SU-DHL-6 (cell line): ENCODE measurements around the gene NCKAP1.

ENCODE experiments used
- H2AFZ ChIP-seq: fragments of 200-600 bp; sonication (generic); 2 replicates; pipeline ENCODE4 v1.6.1; 2014; ENCODE audit warnings: low read depth, mild to moderate bottlenecking, moderate library complexity, mixed read lengths, antibody characterized with exemption, low read length; ENCODE audit not compliant: severe bottlenecking
- H3F3A ChIP-seq: fragments of 200-600 bp; shearing (Covaris generic); 2 replicates; pipeline ENCODE4 v1.6.0; 2016; ENCODE audit warnings: antibody characterized with exemption, mild to moderate bottlenecking; ENCODE audit not compliant: insufficient read depth
- H3K27ac ChIP-seq: fragments of 200-600 bp; sonication (generic); 2 replicates; pipeline ENCODE4 v1.5.1; 2016; ENCODE audit warnings: low read depth, mild to moderate bottlenecking, low read length, moderate library complexity, mixed read lengths
- H3K27me3 ChIP-seq: fragments of 200-600 bp; sonication (generic), shearing (Covaris generic); 2 replicates; pipeline ENCODE4 v1.6.0; 2014; ENCODE audit warnings: mild to moderate bottlenecking, low read length
- H3K36me3 ChIP-seq: fragments of 200-600 bp; sonication (generic); 2 replicates; pipeline ENCODE4 v1.6.1; 2014; ENCODE audit warnings: mild to moderate bottlenecking, low read length, mixed read lengths
- H3K4me2 ChIP-seq: fragments of 300-600, 200-600 bp; shearing (Covaris generic), sonication (generic); 2 replicates; pipeline ENCODE4 v1.6.0; 2014; ENCODE audit warnings: low read length, low read depth, mild to moderate bottlenecking; ENCODE audit not compliant: poor library complexity, severe bottlenecking
- H3K4me3 ChIP-seq: fragments of 200-600 bp; sonication (generic); 2 replicates; pipeline ENCODE4 v1.5.1; 2014; ENCODE audit warnings: antibody characterized with exemption, low read length, mild to moderate bottlenecking, mixed read lengths; ENCODE audit not compliant: insufficient read depth, poor library complexity, severe bottlenecking
- H3K79me2 ChIP-seq: fragments of 200-600 bp; sonication (generic); 2 replicates; pipeline ENCODE4 v1.6.1; 2014; ENCODE audit warnings: mild to moderate bottlenecking, low read length, moderate library complexity; ENCODE audit not compliant: insufficient read depth
- H3K9ac ChIP-seq: fragments of 200-600 bp; sonication (generic); 2 replicates; pipeline ENCODE4 v1.7.0; 2014; ENCODE audit warnings: mild to moderate bottlenecking, low read length
- H3K9me2 ChIP-seq: fragments of 200-600 bp; sonication (generic); replicated peaks from 2 replicates; pipeline ENCODE4 v1.6.1; 2014; ENCODE audit warnings: low read length; ENCODE audit not compliant: insufficient read depth
- H3K9me3 ChIP-seq: fragments of 200-600 bp; sonication (generic); 2 replicates; pipeline ENCODE4 v1.6.1; 2014; ENCODE audit warnings: low read length, mixed read lengths; ENCODE audit not compliant: insufficient read depth
- H4K20me1 ChIP-seq: fragments of 200-600 bp; sonication (generic); 2 replicates; pipeline ENCODE4 v1.6.1; 2014; ENCODE audit warnings: low read depth, mild to moderate bottlenecking, antibody characterized with exemption, low read length, moderate library complexity, mixed read lengths
- CTCF ChIP-seq: fragments of 200-600 bp; sonication (generic); IDR thresholded peaks from one replicate; pipeline ENCODE4 v1.5.1; 2017; ENCODE audit warnings: antibody characterized with exemption, mild to moderate bottlenecking, low read length, moderate library complexity; ENCODE audit not compliant: insufficient read depth, poor library complexity, severe bottlenecking
- EZH2phosphoT487 ChIP-seq: fragments of 200-600 bp; sonication (generic), shearing (Covaris generic); conservative IDR thresholded peaks from 2 replicates; pipeline ENCODE4 v1.6.1; 2018; ENCODE audit warnings: mild to moderate bottlenecking, antibody characterized with exemption, low read length, moderate library complexity, mixed read lengths

Gene NCKAP1

DNA sequence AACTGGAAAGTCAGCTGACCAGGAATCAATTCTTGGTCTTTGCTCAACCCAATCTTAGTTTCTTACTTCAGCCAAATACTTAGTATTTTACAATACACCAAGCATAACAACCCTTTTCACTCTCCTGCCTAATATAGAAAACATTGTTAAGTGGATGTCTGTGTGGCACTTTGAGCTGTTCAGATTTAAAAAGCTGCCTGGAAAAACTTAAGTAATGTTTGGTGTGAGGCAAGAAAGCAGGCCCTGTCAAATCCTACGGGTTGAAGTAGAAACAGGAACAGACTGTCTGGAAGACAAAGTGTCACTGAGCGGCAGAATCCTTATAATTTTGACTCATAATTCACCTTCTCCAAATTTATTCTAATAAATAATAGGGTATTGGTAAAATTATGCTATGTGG lies 134.7 kb downstream of the NCKAP1 start:
- Histone ChIP-seq H3F3A (no peaks in the 10 kb centered on the region), H3K9ac (no peak overlapping the region), H2AFZ (peak overlapping the region; percentile 48), H3K27me3 (no peaks in the 10 kb centered on the region), H3K9me3 (no peaks in the 10 kb centered on the region), H3K4me2 (no peak overlapping the region), H3K4me3 (no peak overlapping the region), H3K27ac (no peak overlapping the region), H3K79me2 (no peaks in the 10 kb centered on the region), H3K9me2 (no peaks in the 10 kb centered on the region), H4K20me1 (no peaks in the 10 kb centered on the region), H3K36me3 (no peaks in the 10 kb centered on the region)
- TF ChIP-seq CTCF = no peak
- no peak for TF ChIP-seq EZH2phosphoT487

- TF ChIP-seq CTCF = no peak
- no peak for TF ChIP-seq EZH2phosphoT487
- no peak overlapping the region for H3K9ac ChIP-seq
- no peaks in the 10 kb centered on the region for H3K9me3 ChIP-seq
- H3K79me2 ChIP-seq = no peaks in the 10 kb centered on the region
- H4K20me1 ChIP-seq = no peaks in the 10 kb centered on the region
- no peaks in the 10 kb centered on the region for H3K27me3 ChIP-seq
- no peak overlapping the region for H2AFZ ChIP-seq
- no peaks in the 10 kb centered on the region for H3K9me2 ChIP-seq
- no peak overlapping the region for H3K4me3 ChIP-seq
- H3K4me2 ChIP-seq = no peak overlapping the region
- H3F3A ChIP-seq = no peaks in the 10 kb centered on the region
- H3K27ac ChIP-seq = no peak overlapping the region
- H3K36me3 ChIP-seq = no peaks in the 10 kb centered on the region
Observed at GRCh38 chr2:182901748-182902147, 136.5 kb downstream of the NCKAP1 start.

- no peaks in the 10 kb centered on the region for H4K20me1 ChIP-seq
- H3K36me3 ChIP-seq = no peaks in the 10 kb centered on the region
- H3K4me3 ChIP-seq = no peak overlapping the region
- no peaks in the 10 kb centered on the region for H3K9me2 ChIP-seq
- H3K27ac ChIP-seq = no peak overlapping the region
- H3F3A ChIP-seq = no peaks in the 10 kb centered on the region
- H3K4me2 ChIP-seq = no peak overlapping the region
- H3K79me2 ChIP-seq = no peaks in the 10 kb centered on the region
- H2AFZ ChIP-seq = no peak overlapping the region
- TF ChIP-seq EZH2phosphoT487 (no peak), CTCF (no peak)
- no peak overlapping the region for H3K9ac ChIP-seq
- H3K27me3 ChIP-seq = no peaks in the 10 kb centered on the region
- H3K9me3 ChIP-seq = no peaks in the 10 kb centered on the region
Observed at GRCh38 chr2:182898718-182899117, 139.5 kb downstream of the NCKAP1 start.

DNA sequence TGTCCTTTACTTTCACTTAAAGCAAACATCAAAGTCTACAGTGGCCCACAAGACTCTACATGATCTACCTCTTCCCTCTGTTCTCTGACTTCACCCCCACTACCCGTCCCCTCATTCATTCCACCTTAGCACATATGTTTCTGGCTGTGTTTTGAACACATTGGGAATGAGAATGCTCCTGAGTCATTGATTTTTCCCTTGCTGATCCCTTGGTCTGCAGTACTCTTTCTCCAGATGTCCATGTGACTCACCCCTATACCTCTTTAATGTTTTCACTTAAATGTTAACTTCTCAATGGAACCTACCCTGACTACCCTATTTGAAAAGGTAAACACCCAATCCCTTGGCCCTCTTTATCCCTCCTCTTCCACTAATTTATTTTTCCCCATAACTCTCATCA lies 141.1 kb downstream of the NCKAP1 start:
- Histone ChIP-seq H3K79me2 (no peaks in the 10 kb centered on the region), H4K20me1 (no peaks in the 10 kb centered on the region), H3K9ac (no peak overlapping the region), H3K36me3 (no peaks in the 10 kb centered on the region), H3K4me3 (no peak overlapping the region), H3K9me3 (no peaks in the 10 kb centered on the region), H3F3A (no peaks in the 10 kb centered on the region), H3K27ac (no peak overlapping the region), H2AFZ (no peak overlapping the region), H3K27me3 (no peaks in the 10 kb centered on the region), H3K4me2 (no peak overlapping the region), H3K9me2 (no peaks in the 10 kb centered on the region)
- TF ChIP-seq EZH2phosphoT487 (no peak), CTCF (no peak)
